Measurements from ENCODE around the gene ACO2. TPM values are rescaled to one million over a fixed set of nuclear protein-coding genes. Genes with fewer than 3 reads are reported as not detected.

Gene ACO2
- total RNA-seq, 1 experiment from 2014 or later: 66.6 TPM

DNA sequence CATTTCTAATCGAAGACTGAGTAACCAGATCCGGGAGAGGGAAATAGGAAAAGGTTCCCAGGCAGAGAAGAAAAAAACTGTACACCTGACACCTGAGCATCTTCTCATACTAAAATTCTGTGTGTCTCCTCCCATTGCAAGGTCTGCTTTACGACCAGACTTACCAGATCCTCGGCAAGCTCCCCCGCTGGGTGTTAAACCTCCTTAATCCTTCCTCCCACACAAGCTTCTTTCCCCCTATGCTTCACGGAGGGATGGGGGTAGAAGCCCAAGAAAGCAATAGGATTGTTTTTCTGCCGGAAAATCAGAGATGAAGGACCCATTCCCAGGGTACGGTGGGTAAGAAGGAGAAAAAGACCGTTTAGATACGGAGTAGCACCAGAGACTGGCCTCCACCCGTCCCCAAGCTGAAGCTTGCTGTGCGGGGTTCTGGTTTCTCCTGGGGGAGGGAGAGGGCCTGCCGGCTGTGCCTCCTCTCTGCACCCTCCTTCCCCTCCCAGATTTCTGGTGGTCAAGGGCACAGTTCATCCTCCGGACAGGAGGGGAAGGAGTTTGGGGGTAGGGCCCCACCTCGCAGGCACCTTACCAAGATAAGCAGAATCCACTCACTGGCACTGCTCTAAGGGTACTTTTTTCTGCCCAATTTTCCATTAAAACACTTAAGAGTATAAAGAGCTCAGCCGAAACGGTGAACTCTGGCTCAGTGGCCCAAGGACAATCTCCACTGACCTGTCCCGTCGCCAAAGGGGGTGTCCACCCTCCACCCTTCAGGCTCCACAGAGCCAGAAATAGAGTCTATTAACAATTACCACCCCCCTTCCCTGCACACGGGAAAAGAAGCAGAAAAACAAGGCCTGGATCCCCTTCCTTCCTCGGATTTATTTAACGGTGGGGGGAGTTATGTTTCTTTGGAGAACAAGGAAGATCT lies 23.5 kb upstream of the ACO2 start:
- DNase-seq: peak; percentile 45
- no CpG with 5 or more reads among the region's 22 CpGs for WGBS (ENCODE audit: extremely low coverage, insufficient read length, low lambda C conversion rate)
- Histone ChIP-seq H4K5ac (ENCODE audit: insufficient read length, low read depth, low read length) (no peak overlapping the region), H3K56ac (ENCODE audit: insufficient read length, low read depth, low read length) (no peak overlapping the region), H3T11ph (ENCODE audit: low read length) (no peak overlapping the region), H3K18ac (ENCODE audit: insufficient read length, low read depth, low read length) (no peak overlapping the region), H2BK20ac (ENCODE audit: low read depth, low read length, poor library complexity, severe bottlenecking) (no peak overlapping the region), H4K91ac (ENCODE audit: insufficient read length, low read depth, low read length) (no peak overlapping the region), H3K9ac (ENCODE audit: extremely low read depth, insufficient read length, low read length) (peak overlapping the region; percentile 57), H3K4ac (ENCODE audit: low read depth, low read length) (no peak overlapping the region), H3K79me1 (ENCODE audit: insufficient read depth, low read depth, low read length, poor library complexity, severe bottlenecking) (peaks cover 4% of the 10 kb centered on the region), H2BK12ac (ENCODE audit: insufficient read length, low read depth, low read length) (no peak overlapping the region), H2BK15ac (ENCODE audit: low read depth, low read length) (no peak overlapping the region), H4K8ac (replicated peaks; ENCODE audit: insufficient read length, low read depth, low read length) (no peak overlapping the region), H2AFZ (ENCODE audit: low read length) (no peak overlapping the region), H3K9me3 (ENCODE audit: control insufficient read depth, low read depth, low read length) (no peaks in the 10 kb centered on the region), H3K79me2 (ENCODE audit: insufficient read depth, low read length) (peaks cover 24% of the 10 kb centered on the region; the same call in 1 of the 2 replicates), H4K20me1 (ENCODE audit: control insufficient read depth, insufficient read depth, insufficient read length) (no peaks in the 10 kb centered on the region), H3K14ac (ENCODE audit: insufficient read depth, low read length) (no peak overlapping the region), H3K23ac (ENCODE audit: insufficient read length, low read depth, low read length) (no peak overlapping the region), H3K27me3 (ENCODE audit: insufficient read depth, low read length) (no peaks in the 10 kb centered on the region), H3K27ac (ENCODE audit: insufficient read length, low read depth, low read length) (no peak overlapping the region), H3K4me1 (ENCODE audit: insufficient read depth, low read length) (no peaks in the 10 kb centered on the region; the same call in 1 of the 2 replicates), H2BK5ac (ENCODE audit: insufficient read length, low read length) (no peak overlapping the region), H3K4me2 (ENCODE audit: insufficient read depth, insufficient read length, low read length) (peak overlapping the region; percentile 82), H2BK120ac (ENCODE audit: low read depth, low read length, poor library complexity, severe bottlenecking) (no peak overlapping the region), H2AK5ac (ENCODE audit: insufficient read length, low read length) (no peak overlapping the region), H3K23me2 (ENCODE audit: insufficient read length, low read depth, low read length, poor library complexity, severe bottlenecking) (peaks cover 23% of the 10 kb centered on the region)
- Mint-ChIP-seq H3K27ac (peak overlapping the region; percentile 98 to 99 (median 99)), H3K27me3 (ENCODE audit: low read depth) (peaks cover 2% of the 10 kb centered on the region; the same call in 1 of the 2 replicates), H3K36me3 (ENCODE audit: insufficient read depth in 1 of 3, low read depth in 3 of 3) (peaks cover 20 to 49% (median 44%) of the 10 kb centered on the region in 3 experiments), H3K4me3 (peak overlapping the region; percentile 96), H3K9me3 (no peaks in the 10 kb centered on the region), H3K4me1 (peaks cover 14 to 25% of the 10 kb centered on the region in 2 experiments)
- TF ChIP-seq, protein P1, sequence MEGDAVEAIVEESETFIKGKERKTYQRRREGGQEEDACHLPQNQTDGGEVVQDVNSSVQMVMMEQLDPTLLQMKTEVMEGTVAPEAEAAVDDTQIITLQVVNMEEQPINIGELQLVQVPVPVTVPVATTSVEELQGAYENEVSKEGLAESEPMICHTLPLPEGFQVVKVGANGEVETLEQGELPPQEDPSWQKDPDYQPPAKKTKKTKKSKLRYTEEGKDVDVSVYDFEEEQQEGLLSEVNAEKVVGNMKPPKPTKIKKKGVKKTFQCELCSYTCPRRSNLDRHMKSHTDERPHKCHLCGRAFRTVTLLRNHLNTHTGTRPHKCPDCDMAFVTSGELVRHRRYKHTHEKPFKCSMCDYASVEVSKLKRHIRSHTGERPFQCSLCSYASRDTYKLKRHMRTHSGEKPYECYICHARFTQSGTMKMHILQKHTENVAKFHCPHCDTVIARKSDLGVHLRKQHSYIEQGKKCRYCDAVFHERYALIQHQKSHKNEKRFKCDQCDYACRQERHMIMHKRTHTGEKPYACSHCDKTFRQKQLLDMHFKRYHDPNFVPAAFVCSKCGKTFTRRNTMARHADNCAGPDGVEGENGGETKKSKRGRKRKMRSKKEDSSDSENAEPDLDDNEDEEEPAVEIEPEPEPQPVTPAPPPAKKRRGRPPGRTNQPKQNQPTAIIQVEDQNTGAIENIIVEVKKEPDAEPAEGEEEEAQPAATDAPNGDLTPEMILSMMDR (conservative IDR thresholded peaks at IDR 0.05): no peak

Data from H9 (cell line).